H1 (cell line): ENCODE data around the gene FBXO7. TPM values are rescaled to one million over a fixed set of nuclear protein-coding genes. Genes with fewer than 3 reads are reported as not detected.

Source experiments
- CEBPB ChIP-seq: IDR thresholded peaks from 2 replicates; pipeline ENCODE4 v1.6.1; 2012; ENCODE audit warnings: low read depth, low read length
- EZH2 ChIP-seq: fragments of 200-600 bp; sonication (generic); IDR thresholded peaks from 2 replicates; pipeline ENCODE4 v1.7.1; 2012; ENCODE audit warnings: low read depth, mild to moderate bottlenecking, moderate library complexity, low read length, inconsistent platforms; ENCODE audit not compliant: severe bottlenecking
- MAFK ChIP-seq: IDR thresholded peaks from 2 replicates; pipeline ENCODE4 v1.6.1; 2012; ENCODE audit warnings: low read depth, mild to moderate bottlenecking, improper control_type of control experiment, low read length
- MAX ChIP-seq: IDR thresholded peaks from 2 replicates; pipeline ENCODE4 v1.6.1; 2012; ENCODE audit warnings: inconsistent platforms
- polyA plus RNA-seq, 7 experiments: library from polyadenylated mRNA; depleted of rRNA in 3 of 7; stranded (reverse) in 5 of 7; unstranded in 2 of 7; fragments of >200 nt in 5 of 7; fragments of 200-250 nt in 2 of 7; gene quantifications; 1 replicate in 5 of 7; 2 replicates in 1 of 7; 4 replicates in 1 of 7; pipeline versions ENCODE4 v1.2.1 to v1.2.3, GENCODE V29; 2011 to 2013; ENCODE audit warnings: missing spikeins in 2 of 7, mixed read lengths in 2 of 7
- total RNA-seq: library from RNA; stranded (reverse); fragmentation: NEBNext Ultra II Directional; extraction: Animal tissue kit (Norgen Biotek cat#: 25700); gene quantifications from 2 replicates; pipeline ENCODE4 v1.2.1, GENCODE V29; 2021

The FBXO7 gene
- total and polyA plus RNA-seq, 2 of the 8 experiments (the other 6 are each of a cell fraction or from before 2014, with no cell fraction given): 62.7 to 76.1 TPM

GRCh38 chr22:32465661-32466060, 8.9 kb upstream of the FBXO7 start (continued):
- TF ChIP-seq MAX: no peak
- no peak for TF ChIP-seq CEBPB
- no peak for TF ChIP-seq EZH2
- TF ChIP-seq MAFK: no peak
